Measurements from ENCODE around the gene SFMBT2.
"Not testable (repeated sequence)": the region's sequence is repeated elsewhere in the genome, so short reads cannot be mapped to it uniquely, and the experiment has no call there.

SFMBT2 gene

GRCh38 chr10:7206412-7207100 is 204.3 kb downstream of the SFMBT2 start:
- DNase-seq: no peak

GRCh38 chr10:7205656-7206055 is 205.2 kb downstream of the SFMBT2 start:
- DNase-seq: no peak

- DNase-seq: no peak
These were observed 208.0 kb downstream of the SFMBT2 start for GRCh38 chr10:7202793-7203355.

DNA sequence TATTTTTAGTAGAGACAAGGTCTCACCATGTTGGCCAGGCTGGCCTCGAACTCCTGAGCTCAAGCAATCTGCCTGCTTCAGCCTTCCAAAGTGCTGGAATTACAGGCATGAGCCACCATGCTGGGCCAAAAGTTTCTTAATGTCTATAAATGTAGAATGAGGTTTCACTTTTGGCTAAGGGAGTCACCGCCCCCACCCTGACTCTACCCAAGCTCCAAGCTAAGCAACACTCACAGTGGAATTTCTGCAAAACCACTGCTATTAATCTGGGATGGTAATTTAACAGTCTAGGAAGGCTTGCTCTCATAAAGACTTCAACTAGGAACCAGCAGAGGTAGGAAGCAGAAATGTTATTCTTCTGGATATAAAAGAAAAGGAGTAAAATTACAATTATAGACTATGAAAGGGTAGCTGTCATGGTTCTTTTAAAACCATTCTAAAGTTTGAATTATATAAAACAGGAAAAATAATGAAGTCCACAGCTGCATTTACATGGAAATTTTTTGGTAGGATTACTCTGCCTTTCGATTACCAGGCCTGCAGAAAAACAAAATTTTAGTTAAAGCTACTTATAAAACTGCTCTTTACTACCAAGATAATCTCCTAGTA is 211.6 kb downstream of the SFMBT2 start:
- DNase-seq: no peak

GRCh38 chr10:7196284-7196683 is 214.6 kb downstream of the SFMBT2 start:
- DNase-seq: no peak

DNA sequence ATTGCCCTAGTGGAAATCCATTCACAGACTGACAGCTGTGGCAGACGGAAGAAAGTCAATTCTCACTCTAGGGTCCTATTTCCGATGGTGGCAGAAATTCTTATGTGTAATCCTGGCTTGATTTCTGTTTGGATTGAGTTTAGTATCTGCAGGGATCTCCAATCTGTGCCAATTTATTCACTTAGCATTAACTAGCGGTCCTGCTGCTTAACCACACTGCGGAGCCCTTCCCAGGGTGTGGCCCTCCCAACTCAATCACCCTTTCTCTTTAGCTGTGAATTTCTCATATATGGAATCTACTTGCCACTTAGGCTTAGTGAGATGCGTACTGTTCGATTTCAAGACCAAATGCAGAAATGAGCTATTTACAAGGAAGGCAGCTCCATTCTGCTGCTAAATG is 215.7 kb downstream of the SFMBT2 start:
- no peak for DNase-seq

DNA sequence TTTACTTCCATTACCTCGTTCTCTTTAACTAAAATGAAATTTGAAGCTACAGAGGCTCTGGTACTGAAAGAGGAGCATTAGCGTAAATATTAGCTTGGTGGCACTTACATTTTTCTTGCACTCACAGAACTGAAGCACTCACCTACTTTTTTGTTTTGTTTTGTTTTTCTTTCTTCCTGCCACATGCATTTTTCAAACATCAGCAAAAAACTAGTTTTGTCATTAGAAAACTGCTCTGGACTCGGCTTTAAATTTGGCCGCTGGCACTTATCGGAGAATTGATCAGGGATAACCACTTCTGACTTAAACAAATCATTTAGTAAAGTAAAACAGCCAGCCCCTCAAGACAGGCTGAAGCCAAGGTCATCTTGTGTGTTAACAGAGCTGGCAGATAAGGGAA is 216.3 kb downstream of the SFMBT2 start:
- DNase-seq: no peak

DNA sequence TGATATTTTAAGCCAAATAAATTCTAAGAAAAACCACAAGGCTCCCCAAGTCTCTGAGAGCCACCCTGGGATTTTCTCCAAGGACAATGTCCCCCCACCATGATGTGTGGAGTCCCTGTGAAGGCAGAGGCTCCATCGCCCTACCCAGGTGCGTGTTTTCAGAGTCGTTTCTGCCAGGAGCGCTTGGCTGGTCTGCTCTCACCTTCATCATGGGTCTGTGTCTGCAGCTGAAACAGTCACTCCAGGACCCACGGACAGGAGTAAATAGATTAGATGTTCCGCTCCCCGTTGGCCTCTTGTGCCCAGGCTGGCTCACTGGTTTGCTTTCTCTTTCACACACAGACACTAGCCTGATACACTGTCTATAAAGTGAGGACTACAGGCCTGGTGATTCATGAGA is 217.5 kb downstream of the SFMBT2 start:
- no peak for DNase-seq

DNA sequence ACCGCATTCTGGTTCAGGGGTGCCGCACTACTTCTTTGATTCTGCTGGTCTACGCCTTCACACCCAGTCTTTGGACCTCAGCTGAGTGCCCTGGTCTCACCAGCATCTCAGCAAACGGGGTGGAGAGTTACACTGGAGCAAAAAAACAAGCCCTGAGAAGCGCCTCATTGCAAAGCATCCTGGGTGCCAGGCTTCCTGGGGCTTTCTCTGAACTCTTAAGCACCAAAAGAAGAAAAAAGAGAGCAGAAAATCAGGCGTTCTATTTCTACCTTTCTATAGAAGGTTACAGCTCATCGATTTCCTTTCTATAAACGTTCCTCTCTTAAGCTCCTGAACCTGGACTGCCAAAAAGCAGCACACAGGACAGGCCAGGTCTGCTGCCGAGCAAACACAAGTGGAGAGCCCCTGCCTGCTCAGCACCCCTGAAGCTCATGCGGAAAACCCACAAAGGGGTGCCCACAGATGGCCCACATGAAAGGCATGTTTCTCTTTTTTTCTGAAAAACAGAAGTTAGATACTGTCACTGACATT is 217.9 kb downstream of the SFMBT2 start:
- no peak for DNase-seq

DNA sequence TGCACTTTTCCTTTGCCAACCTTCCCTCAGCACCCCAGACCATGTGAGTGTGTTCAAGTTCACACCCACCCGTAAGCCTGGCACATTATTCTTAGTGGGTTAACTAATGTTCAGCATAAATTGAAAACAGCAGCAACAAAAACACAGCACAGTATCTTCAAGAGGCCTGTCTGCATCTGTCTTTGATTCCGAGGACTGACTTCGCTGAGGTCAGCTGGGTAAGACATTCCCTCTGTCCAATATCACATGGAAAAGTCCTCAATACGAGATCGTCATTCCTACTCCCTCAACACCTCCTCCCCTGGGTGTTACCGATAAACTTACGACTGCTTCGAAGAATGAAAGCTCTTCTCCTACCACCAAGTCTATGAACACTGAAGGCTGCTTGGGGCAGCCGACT is 218.8 kb downstream of the SFMBT2 start:
- no peak for DNase-seq

DNA sequence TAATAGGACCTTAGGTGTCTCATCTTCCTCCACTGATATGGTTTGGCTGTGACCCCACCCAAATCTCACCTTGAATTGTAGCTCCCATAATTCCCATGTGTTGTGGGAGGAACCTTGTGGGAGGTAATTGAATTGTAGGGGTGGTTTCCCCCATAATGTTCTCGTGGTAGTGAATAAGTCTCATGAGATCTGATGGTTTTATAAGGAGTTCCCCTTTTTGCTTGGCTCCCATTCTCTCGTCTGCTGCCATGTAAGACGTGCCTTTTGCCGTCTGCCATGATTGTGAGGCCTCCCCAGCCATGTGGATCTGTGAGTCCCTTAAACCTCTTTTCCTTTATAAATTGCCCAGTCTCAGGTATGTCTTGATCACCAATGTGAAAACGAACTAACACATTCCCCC is 220.1 kb downstream of the SFMBT2 start:
- not testable (repeated sequence) for DNase-seq

- DNase-seq: no peak
These were observed 220.9 kb downstream of the SFMBT2 start for GRCh38 chr10:7189909-7190308.

DNA sequence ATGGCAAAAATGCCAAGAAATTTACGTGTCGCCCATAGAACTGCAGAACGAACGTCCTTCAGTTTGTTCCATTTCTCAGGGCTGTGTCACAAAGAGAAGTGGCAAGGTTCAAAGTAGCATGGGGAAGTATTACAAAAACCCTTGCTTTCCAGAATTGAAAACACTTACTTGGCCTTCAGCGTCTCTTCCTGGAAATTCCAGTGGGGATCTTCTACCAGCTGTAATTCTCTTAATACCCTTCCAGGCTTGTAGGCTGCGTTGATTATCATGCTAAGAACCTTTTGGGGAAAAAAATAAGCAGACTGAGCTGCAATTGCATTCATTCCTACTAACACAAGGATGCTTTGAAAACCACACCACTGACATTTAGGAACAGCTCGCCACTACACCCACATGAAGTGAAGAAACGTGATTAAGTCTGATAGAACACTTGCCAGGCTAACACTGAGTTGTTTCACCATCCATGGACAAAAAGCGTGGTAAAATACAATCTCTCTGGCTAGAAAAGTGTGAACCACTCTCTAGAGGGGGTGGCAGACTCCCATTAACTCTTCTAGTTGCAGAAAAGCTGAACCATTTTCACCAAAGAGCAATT is 222.3 kb downstream of the SFMBT2 start:
- DNase-seq: no peak

DNA sequence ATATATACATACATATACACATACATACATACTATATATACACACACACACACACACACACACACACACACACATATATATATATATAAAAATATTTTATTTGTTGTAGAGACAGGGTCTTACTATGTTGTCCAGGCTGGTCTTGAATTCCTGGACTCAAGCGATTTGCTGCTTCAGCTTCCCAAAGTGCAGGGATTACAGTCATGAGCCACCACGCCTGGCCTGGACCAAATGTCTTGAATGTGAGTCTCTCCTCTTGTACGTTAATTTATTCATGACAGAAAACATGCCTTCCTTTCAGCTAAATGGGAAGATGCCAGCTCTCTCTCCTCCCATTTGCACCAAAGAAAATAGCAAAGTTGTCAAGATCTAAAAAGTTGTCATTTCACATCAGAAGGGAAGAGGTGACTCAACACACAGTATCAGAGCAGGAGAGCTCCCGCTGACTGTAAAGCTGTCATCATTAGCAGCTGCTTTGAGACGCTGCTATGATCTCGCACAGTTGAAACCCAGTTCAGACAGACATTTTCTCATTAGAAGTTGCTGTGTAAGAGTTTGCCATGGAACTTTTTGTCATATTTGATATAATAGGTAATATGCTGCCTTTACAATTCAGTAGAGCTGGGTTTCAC is 224.3 kb downstream of the SFMBT2 start:
- no peak for DNase-seq

GRCh38 chr10:7185367-7185690 is 225.5 kb downstream of the SFMBT2 start:
- DNase-seq: no peak

GRCh38 chr10:7184660-7185366 is 226.0 kb downstream of the SFMBT2 start:
- no peak for DNase-seq

- DNase-seq: not testable (repeated sequence)
These were observed 226.7 kb downstream of the SFMBT2 start for GRCh38 chr10:7184116-7184515.

DNA sequence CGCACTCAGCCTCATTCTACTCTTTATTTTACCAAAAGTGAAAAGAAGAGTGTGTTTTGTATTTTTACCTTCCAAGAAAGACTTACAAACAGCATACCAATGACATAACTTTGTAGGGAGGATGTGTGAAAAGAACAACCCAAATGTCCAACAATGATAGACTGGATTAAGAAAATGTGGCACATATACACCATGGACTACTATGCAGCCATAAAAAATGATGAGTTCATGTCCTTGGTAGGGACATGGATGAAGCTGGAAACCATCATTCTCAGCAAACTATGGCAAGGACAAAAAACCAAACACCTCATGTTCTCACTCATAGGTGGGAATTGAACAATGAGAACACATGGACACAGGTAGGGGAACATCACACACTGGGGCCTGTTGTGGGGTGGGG is 228.5 kb downstream of the SFMBT2 start:
- DNase-seq: not testable (repeated sequence)

DNA sequence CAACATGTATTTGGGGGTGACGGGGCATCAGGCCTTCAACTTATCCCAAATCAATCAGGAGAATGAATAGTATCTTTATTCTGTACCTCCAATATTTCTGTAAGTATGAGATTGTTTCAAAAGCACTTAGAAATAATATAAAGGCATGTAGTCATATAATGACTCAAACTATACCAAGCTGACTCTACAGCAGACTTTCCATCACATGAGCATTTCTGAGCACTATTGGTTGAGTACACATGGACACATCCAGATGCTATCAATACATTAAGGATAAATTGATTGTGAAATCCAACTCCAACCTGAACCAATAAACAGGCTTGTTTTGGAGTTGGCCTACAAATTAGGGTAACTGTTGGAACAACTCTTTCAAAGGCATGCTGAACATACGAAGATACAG is 229.4 kb downstream of the SFMBT2 start:
- DNase-seq: no peak

DNA sequence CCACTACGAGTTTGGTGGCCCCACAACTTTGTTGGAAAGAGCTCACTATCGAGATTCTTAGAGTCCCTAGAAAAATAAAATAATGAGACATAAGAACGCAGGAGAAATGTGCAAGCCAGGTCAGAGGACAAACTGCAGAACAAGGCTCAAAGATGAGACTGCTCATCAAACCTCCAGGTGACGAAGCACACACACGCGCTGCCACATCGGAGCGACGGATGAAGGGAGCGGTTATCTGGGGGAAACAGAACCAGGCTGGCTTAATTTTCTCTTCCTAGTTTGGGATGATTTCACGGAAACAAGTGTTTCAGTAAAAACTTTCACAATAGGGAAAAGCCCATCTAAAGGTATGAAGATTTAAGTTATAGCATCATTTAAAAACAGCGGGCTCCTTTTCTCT is 231.3 kb downstream of the SFMBT2 start:
- DNase-seq: no peak

DNA sequence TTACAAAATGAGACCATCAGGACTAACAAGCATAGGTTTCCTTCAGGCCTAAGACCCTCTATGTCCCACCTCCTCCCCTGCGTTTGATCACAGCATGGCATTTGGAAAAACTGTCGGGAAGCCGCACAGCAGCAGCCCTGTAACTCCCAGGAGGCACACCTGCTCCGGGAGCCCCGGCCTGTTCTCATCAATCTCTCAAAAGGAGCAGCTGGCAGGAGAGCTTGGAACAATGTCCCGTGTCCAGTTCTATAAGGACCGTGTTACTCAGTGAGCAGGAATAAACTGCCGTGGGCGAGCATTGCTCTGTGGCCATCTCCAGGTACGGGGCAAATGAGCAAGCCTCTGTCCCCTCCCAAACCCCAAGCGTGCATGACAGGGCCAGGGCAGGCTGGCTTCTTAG is 236.9 kb downstream of the SFMBT2 start:
- no peak for DNase-seq

DNA sequence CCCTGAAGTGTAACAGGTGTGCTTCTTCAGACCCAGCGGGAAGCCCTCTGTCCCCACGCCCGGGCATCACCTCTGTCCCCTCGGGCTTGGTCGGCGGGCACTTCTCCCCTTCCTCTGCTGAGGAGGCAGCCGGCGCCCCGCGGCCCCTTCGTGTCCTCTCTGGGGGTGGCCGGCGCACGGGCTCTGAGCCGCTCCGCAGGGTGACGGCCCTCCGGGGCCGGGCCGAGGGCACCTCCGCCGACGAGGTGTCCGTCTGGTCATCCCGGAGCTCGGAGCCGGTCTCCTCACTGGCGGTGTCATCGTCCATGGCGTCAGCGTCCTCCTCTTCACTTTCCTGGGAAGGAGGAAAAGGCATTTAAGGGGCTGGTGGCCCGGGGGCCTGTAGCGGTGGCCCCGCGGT is 239.0 kb downstream of the SFMBT2 start:
- no peak for DNase-seq

Measured in kidney glomerular epithelial cell (primary cell).